Measurements from ENCODE around the gene ZNF672. TPM values are rescaled to one million over a fixed set of nuclear protein-coding genes. Genes with fewer than 3 reads are reported as not detected.

Gene ZNF672
- total and polyA plus RNA-seq, 2 of the 13 experiments (the other 11 are each of a cell fraction or from before 2014, with no cell fraction given) = 17.2 to 22.9 TPM

DNA sequence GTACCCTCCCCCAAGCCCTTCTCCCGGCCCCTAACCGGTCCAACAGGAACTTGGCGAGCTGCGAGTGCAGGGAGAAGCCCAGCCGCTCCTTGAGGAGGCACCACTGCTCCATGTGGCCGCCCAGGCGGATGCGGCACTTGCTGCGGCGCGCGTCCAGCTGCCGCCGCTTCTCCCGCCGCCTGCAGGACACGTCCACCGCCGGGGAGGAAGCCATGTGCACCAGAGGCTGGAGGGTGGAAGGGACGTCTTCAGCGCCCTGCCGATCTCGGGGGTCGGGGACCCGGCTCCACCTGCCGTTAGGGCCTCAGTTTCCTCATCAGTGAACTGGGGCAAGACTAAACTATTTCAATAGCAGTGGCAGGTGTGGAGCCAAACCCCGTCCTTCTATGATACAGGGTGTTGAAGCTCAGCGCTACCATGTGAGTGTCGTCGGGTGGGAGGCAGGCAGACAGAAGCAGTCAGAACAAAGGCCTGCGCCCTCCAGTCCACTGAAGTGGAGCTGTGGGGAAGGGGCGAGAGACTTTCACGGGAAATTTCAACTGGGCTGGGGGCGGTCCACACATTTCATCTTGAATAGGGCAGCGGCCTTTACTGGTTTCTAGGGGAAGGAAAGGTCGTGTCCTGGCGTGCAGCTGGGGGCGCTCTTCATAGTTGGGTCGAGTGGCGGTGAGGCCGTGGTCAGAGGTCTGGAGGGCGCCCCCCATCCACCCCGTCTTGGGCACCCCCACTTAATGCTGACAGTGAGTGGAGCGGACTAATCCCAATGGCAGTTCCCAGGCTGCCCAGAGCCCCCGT is 20.3 kb downstream of the ZNF672 start (continued):
- no peak for TF ChIP-seq ZNF30 (CRISPR knock-in tag; IDR thresholded peaks at IDR 0.05)
- peak; percentile 48; the same call in 1 of the 2 replicates for TF ChIP-seq FLYWCH1 (CRISPR knock-in tag; IDR thresholded peaks at IDR 0.05)
- no peak for TF ChIP-seq NR2F2 (IDR thresholded peaks at IDR 0.05; ENCODE audit: borderline replicate concordance, low read depth)
- peak; percentile 80 for TF ChIP-seq ZNF777 (CRISPR knock-in tag; IDR thresholded peaks at IDR 0.05)
- TF ChIP-seq, protein P1, sequence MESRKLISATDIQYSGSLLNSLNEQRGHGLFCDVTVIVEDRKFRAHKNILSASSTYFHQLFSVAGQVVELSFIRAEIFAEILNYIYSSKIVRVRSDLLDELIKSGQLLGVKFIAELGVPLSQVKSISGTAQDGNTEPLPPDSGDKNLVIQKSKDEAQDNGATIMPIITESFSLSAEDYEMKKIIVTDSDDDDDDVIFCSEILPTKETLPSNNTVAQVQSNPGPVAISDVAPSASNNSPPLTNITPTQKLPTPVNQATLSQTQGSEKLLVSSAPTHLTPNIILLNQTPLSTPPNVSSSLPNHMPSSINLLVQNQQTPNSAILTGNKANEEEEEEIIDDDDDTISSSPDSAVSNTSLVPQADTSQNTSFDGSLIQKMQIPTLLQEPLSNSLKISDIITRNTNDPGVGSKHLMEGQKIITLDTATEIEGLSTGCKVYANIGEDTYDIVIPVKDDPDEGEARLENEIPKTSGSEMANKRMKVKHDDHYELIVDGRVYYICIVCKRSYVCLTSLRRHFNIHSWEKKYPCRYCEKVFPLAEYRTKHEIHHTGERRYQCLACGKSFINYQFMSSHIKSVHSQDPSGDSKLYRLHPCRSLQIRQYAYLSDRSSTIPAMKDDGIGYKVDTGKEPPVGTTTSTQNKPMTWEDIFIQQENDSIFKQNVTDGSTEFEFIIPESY (CRISPR knock-in tag; IDR thresholded peaks at IDR 0.05) = peak; percentile 74
- TF ChIP-seq RARA (CRISPR knock-in tag; IDR thresholded peaks at IDR 0.05) = 0 out of 2 replicates have a peak, but pooled peaks have one; percentile 8
- 0 out of 2 replicates have a peak, but pooled peaks have one; percentile 17 for TF ChIP-seq ZNF768 (CRISPR knock-in tag; IDR thresholded peaks at IDR 0.05)
- TF ChIP-seq CREB3 (CRISPR knock-in tag; IDR thresholded peaks at IDR 0.05) = no peak
- TF ChIP-seq, protein P2, sequence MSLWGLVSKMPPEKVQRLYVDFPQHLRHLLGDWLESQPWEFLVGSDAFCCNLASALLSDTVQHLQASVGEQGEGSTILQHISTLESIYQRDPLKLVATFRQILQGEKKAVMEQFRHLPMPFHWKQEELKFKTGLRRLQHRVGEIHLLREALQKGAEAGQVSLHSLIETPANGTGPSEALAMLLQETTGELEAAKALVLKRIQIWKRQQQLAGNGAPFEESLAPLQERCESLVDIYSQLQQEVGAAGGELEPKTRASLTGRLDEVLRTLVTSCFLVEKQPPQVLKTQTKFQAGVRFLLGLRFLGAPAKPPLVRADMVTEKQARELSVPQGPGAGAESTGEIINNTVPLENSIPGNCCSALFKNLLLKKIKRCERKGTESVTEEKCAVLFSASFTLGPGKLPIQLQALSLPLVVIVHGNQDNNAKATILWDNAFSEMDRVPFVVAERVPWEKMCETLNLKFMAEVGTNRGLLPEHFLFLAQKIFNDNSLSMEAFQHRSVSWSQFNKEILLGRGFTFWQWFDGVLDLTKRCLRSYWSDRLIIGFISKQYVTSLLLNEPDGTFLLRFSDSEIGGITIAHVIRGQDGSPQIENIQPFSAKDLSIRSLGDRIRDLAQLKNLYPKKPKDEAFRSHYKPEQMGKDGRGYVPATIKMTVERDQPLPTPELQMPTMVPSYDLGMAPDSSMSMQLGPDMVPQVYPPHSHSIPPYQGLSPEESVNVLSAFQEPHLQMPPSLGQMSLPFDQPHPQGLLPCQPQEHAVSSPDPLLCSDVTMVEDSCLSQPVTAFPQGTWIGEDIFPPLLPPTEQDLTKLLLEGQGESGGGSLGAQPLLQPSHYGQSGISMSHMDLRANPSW (CRISPR knock-in tag; IDR thresholded peaks at IDR 0.05; ENCODE audit: borderline replicate concordance) = no peak
- TF ChIP-seq ZC3H13 (CRISPR knock-in tag; IDR thresholded peaks at IDR 0.05) = peak; percentile 41; the same call in 1 of the 2 replicates
- TF ChIP-seq KDM5B (CRISPR knock-in tag; IDR thresholded peaks at IDR 0.05; ENCODE audit: borderline replicate concordance) = peak; percentile 40; the same call in 1 of the 2 replicates
- TF ChIP-seq, protein P3, sequence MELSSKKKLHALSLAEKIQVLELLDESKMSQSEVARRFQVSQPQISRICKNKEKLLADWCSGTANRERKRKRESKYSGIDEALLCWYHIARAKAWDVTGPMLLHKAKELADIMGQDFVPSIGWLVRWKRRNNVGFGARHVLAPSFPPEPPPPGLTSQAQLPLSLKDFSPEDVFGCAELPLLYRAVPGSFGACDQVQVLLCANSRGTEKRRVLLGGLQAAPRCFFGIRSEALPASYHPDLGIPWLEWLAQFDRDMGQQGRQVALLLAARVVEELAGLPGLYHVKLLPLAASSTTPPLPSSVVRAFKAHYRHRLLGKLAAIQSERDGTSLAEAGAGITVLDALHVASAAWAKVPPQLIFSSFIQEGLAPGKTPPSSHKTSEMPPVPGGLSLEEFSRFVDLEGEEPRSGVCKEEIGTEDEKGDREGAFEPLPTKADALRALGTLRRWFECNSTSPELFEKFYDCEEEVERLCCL (CRISPR knock-in tag; IDR thresholded peaks at IDR 0.05; ENCODE audit: borderline replicate concordance) = 0 out of 2 replicates have a peak, but pooled peaks have one; percentile 22

All from HepG2 (cell line).